Stimulated activated CD4-positive, alpha-beta T cell treated with anti-CD3 and anti-CD28 coated beads, Interleukin-15, amount 100 ng/mL, for 24 hours (primary cell): ENCODE results near the gene SERPINB8.

Experiments used
- DNase-seq: peaks from one replicate; pipeline ENCODE4 v3.0.0-alpha.2; 2020

SERPINB8 gene

GRCh38 chr18:64019922-64020756 lies 50.3 kb downstream of the SERPINB8 start:
- no peak for DNase-seq

DNA sequence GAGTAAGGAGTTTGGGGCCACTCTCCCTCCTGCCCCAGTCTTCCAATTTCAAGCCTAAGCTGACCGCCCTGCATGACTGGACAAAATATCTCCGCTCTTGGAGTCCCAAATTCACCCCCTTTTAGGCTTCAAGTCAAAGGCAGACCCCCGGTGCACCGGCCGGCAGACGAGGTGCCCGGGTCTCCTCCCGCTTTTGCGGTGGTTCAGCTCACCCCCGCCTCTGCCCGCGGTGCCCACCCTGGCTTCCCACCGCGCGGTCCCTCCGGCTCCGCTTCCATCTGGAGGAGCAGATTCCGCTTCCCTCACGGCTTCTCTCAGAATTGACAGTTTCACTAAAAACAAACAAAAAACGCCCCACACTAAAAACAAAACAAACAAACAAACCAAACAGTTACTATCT lies 56.5 kb downstream of the SERPINB8 start:
- DNase-seq = no peak

- DNase-seq = no peak
Observed at GRCh38 chr18:64027931-64028695, 58.2 kb downstream of the SERPINB8 start.

GRCh38 chr18:64029096-64029495 lies 59.2 kb downstream of the SERPINB8 start:
- no peak for DNase-seq

DNA sequence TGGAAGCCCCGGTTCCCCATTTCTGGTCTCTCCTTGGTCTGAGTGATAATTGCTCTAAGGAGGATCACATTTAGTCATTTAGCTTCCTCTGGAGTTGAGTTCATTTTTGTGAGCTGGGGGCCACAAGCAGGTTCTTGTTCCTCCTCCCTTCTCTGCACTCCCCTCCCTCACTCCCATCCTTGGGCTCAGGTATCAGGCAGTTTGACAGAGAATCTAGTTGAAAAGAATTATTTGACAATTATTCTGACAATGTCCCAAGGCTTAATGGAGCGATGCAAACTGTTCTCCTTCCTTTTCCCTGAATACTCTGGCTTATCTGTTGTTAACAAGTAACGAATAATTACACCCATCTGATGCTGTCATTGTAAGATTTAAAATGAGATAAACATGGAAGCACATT lies 61.5 kb downstream of the SERPINB8 start:
- no peak for DNase-seq

- no peak for DNase-seq
Observed at GRCh38 chr18:64032312-64032711, 62.4 kb downstream of the SERPINB8 start.

DNA sequence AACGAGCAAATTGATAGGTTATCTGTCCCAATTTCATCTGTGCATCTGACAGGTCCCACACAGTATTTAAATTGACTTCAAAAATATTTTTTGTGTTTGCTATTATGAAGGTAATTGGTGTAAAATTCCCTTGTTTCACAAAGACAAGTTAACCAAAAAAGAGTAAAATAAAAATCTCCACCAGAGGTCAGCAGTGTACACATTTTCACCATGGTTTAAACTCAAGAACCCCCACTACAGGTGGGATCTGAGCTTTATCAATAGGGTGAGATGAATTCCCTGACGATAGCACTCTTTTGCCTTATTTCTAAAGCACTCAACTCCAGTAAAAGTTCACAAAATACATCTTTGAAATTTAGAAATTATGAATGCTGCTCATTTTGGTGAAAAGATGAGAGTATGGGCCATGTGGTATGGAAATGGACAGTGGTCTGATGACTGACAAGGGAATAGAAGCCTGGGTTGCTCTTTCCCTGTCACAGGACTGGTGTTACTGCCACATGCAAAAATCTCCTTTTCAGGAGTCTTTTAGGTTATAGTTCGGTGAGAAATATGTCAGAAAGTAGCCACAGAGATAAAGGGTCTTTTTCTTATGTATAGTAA lies 68.0 kb downstream of the SERPINB8 start:
- no peak for DNase-seq
